ENCODE data around the gene TREML4.

The TREML4 gene

GRCh38 chr6:41216616-41217015 lies 11.5 kb upstream of the TREML4 start:
- ChIA-PET CTCF (no interaction called here), POLR2A (no interaction called here)
- H3K4me3 ChIP-seq (ENCODE audit: low read depth, low read length): no peak overlapping the region
- DNase-seq (ENCODE audit: low read depth, low spot score): no peak
- TF ChIP-seq, protein P1, sequence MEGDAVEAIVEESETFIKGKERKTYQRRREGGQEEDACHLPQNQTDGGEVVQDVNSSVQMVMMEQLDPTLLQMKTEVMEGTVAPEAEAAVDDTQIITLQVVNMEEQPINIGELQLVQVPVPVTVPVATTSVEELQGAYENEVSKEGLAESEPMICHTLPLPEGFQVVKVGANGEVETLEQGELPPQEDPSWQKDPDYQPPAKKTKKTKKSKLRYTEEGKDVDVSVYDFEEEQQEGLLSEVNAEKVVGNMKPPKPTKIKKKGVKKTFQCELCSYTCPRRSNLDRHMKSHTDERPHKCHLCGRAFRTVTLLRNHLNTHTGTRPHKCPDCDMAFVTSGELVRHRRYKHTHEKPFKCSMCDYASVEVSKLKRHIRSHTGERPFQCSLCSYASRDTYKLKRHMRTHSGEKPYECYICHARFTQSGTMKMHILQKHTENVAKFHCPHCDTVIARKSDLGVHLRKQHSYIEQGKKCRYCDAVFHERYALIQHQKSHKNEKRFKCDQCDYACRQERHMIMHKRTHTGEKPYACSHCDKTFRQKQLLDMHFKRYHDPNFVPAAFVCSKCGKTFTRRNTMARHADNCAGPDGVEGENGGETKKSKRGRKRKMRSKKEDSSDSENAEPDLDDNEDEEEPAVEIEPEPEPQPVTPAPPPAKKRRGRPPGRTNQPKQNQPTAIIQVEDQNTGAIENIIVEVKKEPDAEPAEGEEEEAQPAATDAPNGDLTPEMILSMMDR (IDR thresholded peaks at IDR 0.05; ENCODE audit: insufficient read depth, low read length, missing control alignments): no peak

DNA sequence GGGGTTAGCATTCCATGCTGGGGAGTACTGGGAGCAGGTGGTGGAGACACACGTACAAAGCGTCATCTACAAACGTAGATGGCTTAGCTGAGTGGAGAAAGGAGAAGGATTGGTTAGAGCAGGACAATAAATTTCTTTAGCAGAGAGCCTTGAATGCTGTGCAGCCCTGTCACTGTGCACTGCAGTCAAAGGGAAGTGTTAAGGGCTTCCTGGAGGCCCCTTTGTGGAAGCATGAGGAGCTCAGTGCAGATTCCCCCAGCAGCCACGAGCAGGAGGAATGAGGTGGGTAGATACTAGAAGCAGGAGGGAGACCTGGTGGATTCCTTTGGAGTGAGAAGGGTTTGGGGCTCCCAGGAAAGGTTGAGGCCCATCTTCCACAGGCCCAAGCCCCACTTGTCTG lies 6.1 kb upstream of the TREML4 start:
- H3K4me3 ChIP-seq (ENCODE audit: low read depth, low read length): no peak overlapping the region
- CTCF ChIA-PET: interaction anchor here (1.0 kb wide), 1 partner anchor 9 kb away, joined by 3 read pairs; no protein-coding TSS in a partner anchor
- POLR2A ChIA-PET: no interaction called here
- DNase-seq (ENCODE audit: low read depth, low spot score): no peak
- TF ChIP-seq, protein P1 (IDR thresholded peaks at IDR 0.05; ENCODE audit: insufficient read depth, low read length, missing control alignments): no peak

- ChIA-PET CTCF (no interaction called here), POLR2A (no interaction called here)
- TF ChIP-seq, protein P1 (IDR thresholded peaks at IDR 0.05; ENCODE audit: insufficient read depth, low read length, missing control alignments): no peak
- no peak overlapping the region for H3K4me3 ChIP-seq (ENCODE audit: low read depth, low read length)
- no peak for DNase-seq (ENCODE audit: low read depth, low spot score)
Measured at GRCh38 chr6:41222513-41222912, 5.6 kb upstream of the TREML4 start.

- TF ChIP-seq, protein P1 (IDR thresholded peaks at IDR 0.05; ENCODE audit: insufficient read depth, low read length, missing control alignments): no peak
- POLR2A ChIA-PET: no interaction called here
- H3K4me3 ChIP-seq (ENCODE audit: low read depth, low read length): no peak overlapping the region
- no peak for DNase-seq (ENCODE audit: low read depth, low spot score)
- CTCF ChIA-PET: no interaction called here
Measured at GRCh38 chr6:41224800-41225199, 3.3 kb upstream of the TREML4 start.

DNA sequence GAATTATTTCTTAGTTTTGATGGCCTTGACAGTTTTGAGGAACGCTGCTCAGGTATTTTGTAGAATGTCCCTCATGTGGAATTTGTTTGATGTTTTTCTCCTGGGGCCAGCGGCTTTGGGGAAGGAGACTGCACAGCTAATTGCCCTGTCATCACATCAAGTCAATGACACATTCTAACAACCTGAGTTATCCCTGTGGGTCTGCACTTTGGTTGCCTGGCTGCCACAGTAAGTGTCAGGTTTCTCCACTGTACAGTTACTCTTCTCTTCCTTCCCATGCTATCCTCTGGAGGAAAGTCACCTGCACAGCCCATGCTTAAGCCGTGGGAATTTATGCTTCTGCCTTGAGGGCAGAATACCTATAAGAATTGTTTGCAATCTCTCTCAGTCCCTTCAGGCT lies 1.4 kb upstream of the TREML4 start:
- TF ChIP-seq, protein P1 (IDR thresholded peaks at IDR 0.05; ENCODE audit: insufficient read depth, low read length, missing control alignments): no peak
- POLR2A ChIA-PET: no interaction called here
- CTCF ChIA-PET: no interaction called here
- no peak overlapping the region for H3K4me3 ChIP-seq (ENCODE audit: low read depth, low read length)
- DNase-seq (ENCODE audit: low read depth, low spot score): no peak

DNA sequence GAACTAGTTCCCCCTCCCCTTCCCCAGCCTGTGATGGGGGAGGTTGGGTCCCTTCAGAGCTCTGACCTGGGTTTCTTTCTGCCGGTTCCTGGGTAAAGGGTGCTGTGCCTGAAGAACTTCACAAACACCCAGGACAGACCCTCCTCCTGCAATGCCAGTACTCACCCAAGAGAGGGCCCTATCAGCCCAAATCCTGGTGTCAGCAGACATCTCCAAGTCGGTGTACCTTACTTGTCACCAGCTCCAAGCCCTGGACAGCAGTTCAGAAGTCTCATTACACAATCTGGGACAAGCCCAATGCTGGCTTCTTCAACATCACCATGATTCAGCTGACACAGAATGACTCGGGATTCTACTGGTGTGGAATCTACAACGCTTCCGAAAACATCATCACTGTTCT lies 467 bp downstream of the TREML4 start:
- ChIA-PET POLR2A (no interaction called here), CTCF (no interaction called here)
- TF ChIP-seq, protein P1 (IDR thresholded peaks at IDR 0.05; ENCODE audit: insufficient read depth, low read length, missing control alignments): no peak

More for the DNA sequence above, 467 bp downstream of the TREML4 start:
- no peak overlapping the region for H3K4me3 ChIP-seq (ENCODE audit: low read depth, low read length)
- no peak for DNase-seq (ENCODE audit: low read depth, low spot score)
